Panc1 (cell line): ENCODE data around the gene CARTPT. TPM values are rescaled to one million over a fixed set of nuclear protein-coding genes. Genes with fewer than 3 reads are reported as not detected.

Experiments used
- ATAC-seq: fragments of 200-7000 bp; cut with Tn5 transposase; 2 replicates; pipeline ENCODE4 v1.9.1; 2020; ENCODE audit warnings: mild to moderate bottlenecking, moderate library complexity
- BruUV-seq: library from RNA; stranded (reverse); fragments of 400-500 nt; replicated peaks from 2 replicates; lab custom pipeline; 2021; lab: Mats Ljungman, UMichigan
- CTCF ChIA-PET: fragments of 300-600 bp; sonication (Branson Sonifier 250); formaldehyde crosslinking; loops from one replicate; lab custom pipeline; 2022; ENCODE audit warnings: antibody characterized with exemption; lab: Charles Lee
- POLR2A ChIA-PET: fragments of 300-600 bp; sonication (Branson Sonifier 250); formaldehyde crosslinking; loops from one replicate; lab custom pipeline; 2022; ENCODE audit warnings: antibody characterized with exemption; lab: Charles Lee
- DNase-seq: peaks from one replicate; pipeline ENCODE4 v3.0.0-alpha.2; 2010; ENCODE audit warnings: low read depth, low spot score
- H3K27ac ChIP-seq: 2 replicates; pipeline ENCODE4 v1.5.1; 2011; ENCODE audit warnings: mild to moderate bottlenecking, low read length, inconsistent platforms
- H3K27me3 ChIP-seq: fragments of 200-500 bp; sonication (Bioruptor generic); 2 replicates; pipeline ENCODE4 v1.6.0; 2014; ENCODE audit warnings: low read length, inconsistent platforms; ENCODE audit not compliant: control insufficient read depth, insufficient read depth
- H3K36me3 ChIP-seq: fragments of 200-500 bp; sonication (Bioruptor generic); 2 replicates; pipeline ENCODE4 v1.5.1; 2014; ENCODE audit warnings: inconsistent platforms, mild to moderate bottlenecking, low read length, moderate library complexity; ENCODE audit not compliant: control insufficient read depth, insufficient read depth
- H3K4me1 ChIP-seq: 2 replicates; pipeline ENCODE4 v1.5.1; 2011; ENCODE audit warnings: inconsistent platforms, mild to moderate bottlenecking, low read length, moderate library complexity; ENCODE audit not compliant: control insufficient read depth, insufficient read depth
- H3K4me3 ChIP-seq, 2 experiments: 2 replicates each; pipeline ENCODE4 v1.5.1; 2011 to 2012; ENCODE audit warnings: low read depth in 2 of 2, low read length in 2 of 2, mild to moderate bottlenecking in 2 of 2, inconsistent platforms in 1 of 2, moderate library complexity in 1 of 2
- H3K9me3 ChIP-seq: fragments of 200-500 bp; sonication (Bioruptor generic); 2 replicates; pipeline ENCODE4 v1.5.1; 2014; ENCODE audit warnings: low read depth, mild to moderate bottlenecking, inconsistent platforms, low read length, moderate library complexity; ENCODE audit not compliant: control insufficient read depth, insufficient read depth
- POLR2AphosphoS5 ChIP-seq: IDR thresholded peaks from 2 replicates; pipeline ENCODE4 v1.6.1; 2012; ENCODE audit warnings: mild to moderate bottlenecking, low read depth, low read length, moderate library complexity
- REST ChIP-seq, 2 experiments: IDR thresholded peaks; 2 replicates each; pipeline ENCODE4 v1.6.1; 2011 to 2012; ENCODE audit warnings: low read depth in 2 of 2, control low read depth in 1 of 2, low read length in 1 of 2, mild to moderate bottlenecking in 1 of 2, moderate library complexity in 1 of 2; ENCODE audit not compliant: insufficient read depth in 1 of 2
- SIN3A ChIP-seq: IDR thresholded peaks from 2 replicates; pipeline ENCODE4 v1.6.1; 2012; ENCODE audit warnings: low read depth, mild to moderate bottlenecking, low read length, moderate library complexity, borderline replicate concordance; ENCODE audit not compliant: insufficient read depth
- TCF7L2 ChIP-seq: IDR thresholded peaks from 2 replicates; pipeline ENCODE4 v1.6.1; 2011; ENCODE audit warnings: mild to moderate bottlenecking, low read depth, low read length, inconsistent platforms
- in situ Hi-C: cut with HindIII; loops from 2 replicates; pipeline ENCODE4 v1.10.0; 2016; ENCODE audit warnings: low sequenced_read_pairs, low pct_unique_long_range_greater_than_20kb
- intact Hi-C: fragments of 100-400 bp; cut with micrococcal nuclease; formaldehyde crosslinking; loops from one replicate; pipeline ENCODE4 v1.10.0; 2022; ENCODE audit not compliant: unreplicated experiment
- total RNA-seq: library from RNA; stranded (reverse); gene quantifications from one replicate; pipeline ENCODE4 v1.2.1, GENCODE V29; 2021; ENCODE audit not compliant: unreplicated experiment
- TF ChIP-seq, protein P1 (sequence below): fragments of 450-650 bp; IDR thresholded peaks from 2 replicates; pipeline ENCODE4 v1.5.1; 2017; ENCODE audit warnings: mild to moderate bottlenecking

Gene CARTPT
- total RNA-seq, 1 experiment from 2014 or later: not detected

- Histone ChIP-seq H3K27me3 (peaks cover 36% of the 10 kb centered on the region), H3K4me3 (no peak overlapping the region), H3K4me1 (no peaks in the 10 kb centered on the region), H3K27ac (no peak overlapping the region), H3K36me3 (no peaks in the 10 kb centered on the region), H3K9me3 (no peaks in the 10 kb centered on the region)
- in situ Hi-C loops: no loop called here
- no TSS peak for BruUV-seq
- POLR2A ChIA-PET: interaction anchor here (0.6 kb wide), 1 partner anchor 150 kb away, joined by 3 read pairs; no protein-coding TSS in a partner anchor
- TF ChIP-seq SIN3A (no peak), REST (IDR thresholded peaks at IDR 0.05; ENCODE audit: insufficient read depth in 1 of 2, low read depth in 2 of 2, low read length in 1 of 2) (no peak), POLR2AphosphoS5 (no peak)
- no peak for DNase-seq
- CTCF ChIA-PET: no interaction called here
- no peak for ATAC-seq
- intact Hi-C loops: no loop called here
These were observed 7.5 kb upstream of the CARTPT start for GRCh38 chr5:71711610-71712009.

- ChIA-PET POLR2A (no interaction called here), CTCF (no interaction called here)
- no peaks in the 10 kb centered on the region for H3K4me1 ChIP-seq
- no peak overlapping the region for H3K27ac ChIP-seq
- in situ Hi-C loops (no loop called here), intact Hi-C loops (no loop called here)
- no peak overlapping the region for H3K4me3 ChIP-seq
- H3K36me3 ChIP-seq: no peaks in the 10 kb centered on the region
- DNase-seq: no peak
- BruUV-seq: no TSS peak
- no peaks in the 10 kb centered on the region for H3K9me3 ChIP-seq
- TF ChIP-seq, protein P1, sequence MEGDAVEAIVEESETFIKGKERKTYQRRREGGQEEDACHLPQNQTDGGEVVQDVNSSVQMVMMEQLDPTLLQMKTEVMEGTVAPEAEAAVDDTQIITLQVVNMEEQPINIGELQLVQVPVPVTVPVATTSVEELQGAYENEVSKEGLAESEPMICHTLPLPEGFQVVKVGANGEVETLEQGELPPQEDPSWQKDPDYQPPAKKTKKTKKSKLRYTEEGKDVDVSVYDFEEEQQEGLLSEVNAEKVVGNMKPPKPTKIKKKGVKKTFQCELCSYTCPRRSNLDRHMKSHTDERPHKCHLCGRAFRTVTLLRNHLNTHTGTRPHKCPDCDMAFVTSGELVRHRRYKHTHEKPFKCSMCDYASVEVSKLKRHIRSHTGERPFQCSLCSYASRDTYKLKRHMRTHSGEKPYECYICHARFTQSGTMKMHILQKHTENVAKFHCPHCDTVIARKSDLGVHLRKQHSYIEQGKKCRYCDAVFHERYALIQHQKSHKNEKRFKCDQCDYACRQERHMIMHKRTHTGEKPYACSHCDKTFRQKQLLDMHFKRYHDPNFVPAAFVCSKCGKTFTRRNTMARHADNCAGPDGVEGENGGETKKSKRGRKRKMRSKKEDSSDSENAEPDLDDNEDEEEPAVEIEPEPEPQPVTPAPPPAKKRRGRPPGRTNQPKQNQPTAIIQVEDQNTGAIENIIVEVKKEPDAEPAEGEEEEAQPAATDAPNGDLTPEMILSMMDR: no peak
- TF ChIP-seq TCF7L2 (no peak), POLR2AphosphoS5 (no peak), REST (IDR thresholded peaks at IDR 0.05; ENCODE audit: insufficient read depth in 1 of 2, low read depth in 2 of 2, low read length in 1 of 2) (no peak), SIN3A (no peak)
- no peak for ATAC-seq
- peaks cover 49% of the 10 kb centered on the region for H3K27me3 ChIP-seq
These were observed 4.2 kb upstream of the CARTPT start for GRCh38 chr5:71714911-71715310.
